Mesothelial cell of epicardium (in vitro differentiated cells): ENCODE measurements around the gene ASTN2. TPM values are rescaled to one million over a fixed set of nuclear protein-coding genes. Genes with fewer than 3 reads are reported as not detected.
A peak's percentile ranks its signal among the peaks of the same experiment; 100 is the strongest.

Source experiments
- DNase-seq, 2 experiments: peaks; one replicate each; pipeline ENCODE4 v3.0.0; 2021; ENCODE audit warnings: low spot score in 2 of 2; ENCODE audit not compliant: unreplicated experiment in 2 of 2
- H3K27ac Mint-ChIP-seq: 2 replicates; pipeline ENCODE4 v1.8.0; 2021; ENCODE audit warnings: mixed read lengths
- H3K27me3 Mint-ChIP-seq: 2 replicates; pipeline ENCODE4 v1.8.0; 2021; ENCODE audit warnings: low read depth, mixed read lengths
- H3K36me3 Mint-ChIP-seq: 2 replicates; pipeline ENCODE4 v1.8.0; 2021; ENCODE audit warnings: mixed read lengths
- H3K4me1 Mint-ChIP-seq: 2 replicates; pipeline ENCODE4 v1.8.0; 2021; ENCODE audit warnings: mixed read lengths
- H3K4me3 Mint-ChIP-seq: 2 replicates; pipeline ENCODE4 v1.8.0; 2021; ENCODE audit warnings: mild to moderate bottlenecking, moderate library complexity, mixed read lengths
- H3K9me3 Mint-ChIP-seq: 2 replicates; pipeline ENCODE4 v1.8.0; 2021; ENCODE audit warnings: mixed read lengths
- CTCF ChIP-seq: fragments of 200-600 bp; sonication (generic); IDR thresholded peaks from one replicate; pipeline ENCODE4 v1.5.0; 2021; ENCODE audit warnings: antibody characterized with exemption; ENCODE audit not compliant: unreplicated experiment
- total RNA-seq: library from RNA; stranded (reverse); gene quantifications from 3 replicates; pipeline ENCODE4 v1.2.1, GENCODE V29; 2021

ASTN2 gene
- total RNA-seq, 1 donor from 2014 or later, result 12.2 TPM

- DNase-seq, result no peak
- Mint-ChIP-seq H3K36me3 (no peaks in the 10 kb centered on the region), H3K27me3 (peaks cover 40% of the 10 kb centered on the region), H3K9me3 (no peaks in the 10 kb centered on the region), H3K4me1 (peaks cover 12% of the 10 kb centered on the region), H3K4me3 (no peak overlapping the region), H3K27ac (no peak overlapping the region)
- no peak for TF ChIP-seq CTCF
Measured at GRCh38 chr9:117415358-117415914, 579 bp upstream of the ASTN2 start.

- H3K27ac Mint-ChIP-seq, result no peak overlapping the region
Measured at GRCh38 chr9:117414220-117414905, 494 bp downstream of the ASTN2 start.

GRCh38 chr9:117413346-117414219, 1.3 kb downstream of the ASTN2 start:
- Mint-ChIP-seq H3K36me3 (no peaks in the 10 kb centered on the region), H3K4me3 (peak overlapping the region; percentile 71), H3K27me3 (peaks cover 58% of the 10 kb centered on the region), H3K4me1 (peaks cover 12% of the 10 kb centered on the region), H3K27ac (no peak overlapping the region), H3K9me3 (no peaks in the 10 kb centered on the region)
- no peak for DNase-seq
- no peak for TF ChIP-seq CTCF

More at GRCh38 chr9:117414220-117414905, 494 bp downstream of the ASTN2 start:
- H3K36me3 Mint-ChIP-seq, result no peaks in the 10 kb centered on the region
- no peak for TF ChIP-seq CTCF
- peaks cover 12% of the 10 kb centered on the region for H3K4me1 Mint-ChIP-seq
- no peaks in the 10 kb centered on the region for H3K9me3 Mint-ChIP-seq
- peak in 1 of 2 experiments; percentile 62 for DNase-seq
- peak overlapping the region; percentile 71 for H3K4me3 Mint-ChIP-seq
- H3K27me3 Mint-ChIP-seq, result peaks cover 50% of the 10 kb centered on the region

- peaks cover 12% of the 10 kb centered on the region for H3K4me1 Mint-ChIP-seq
- no peaks in the 10 kb centered on the region for H3K36me3 Mint-ChIP-seq
- no peak overlapping the region for H3K27ac Mint-ChIP-seq
- peak overlapping the region; percentile 71 for H3K4me3 Mint-ChIP-seq
- no peak for DNase-seq
- H3K9me3 Mint-ChIP-seq, result no peaks in the 10 kb centered on the region
- TF ChIP-seq CTCF, result no peak
- H3K27me3 Mint-ChIP-seq, result peaks cover 66% of the 10 kb centered on the region
Measured at GRCh38 chr9:117412841-117413240, 2.0 kb downstream of the ASTN2 start.

GRCh38 chr9:117412006-117412715, 2.7 kb downstream of the ASTN2 start:
- no peaks in the 10 kb centered on the region for H3K36me3 Mint-ChIP-seq
- H3K27me3 Mint-ChIP-seq, result peaks cover 69% of the 10 kb centered on the region
- no peak for DNase-seq
- no peak overlapping the region for H3K27ac Mint-ChIP-seq
- H3K4me1 Mint-ChIP-seq, result peaks cover 12% of the 10 kb centered on the region
- no peaks in the 10 kb centered on the region for H3K9me3 Mint-ChIP-seq
- no peak for TF ChIP-seq CTCF
- peak overlapping the region; percentile 71 for H3K4me3 Mint-ChIP-seq
